GM20000 (cell line): ENCODE data around the gene VSTM4.

Experiments used
- DNase-seq: peaks from one replicate; pipeline ENCODE4 v3.0.0; 2012; ENCODE audit warnings: low spot score
- TF ChIP-seq, protein P1 (sequence below): IDR thresholded peaks from 2 replicates; pipeline ENCODE4 v1.5.1; 2012; ENCODE audit warnings: mild to moderate bottlenecking, control low read depth; ENCODE audit errors: extremely low read depth, missing control alignments

VSTM4 gene

DNA sequence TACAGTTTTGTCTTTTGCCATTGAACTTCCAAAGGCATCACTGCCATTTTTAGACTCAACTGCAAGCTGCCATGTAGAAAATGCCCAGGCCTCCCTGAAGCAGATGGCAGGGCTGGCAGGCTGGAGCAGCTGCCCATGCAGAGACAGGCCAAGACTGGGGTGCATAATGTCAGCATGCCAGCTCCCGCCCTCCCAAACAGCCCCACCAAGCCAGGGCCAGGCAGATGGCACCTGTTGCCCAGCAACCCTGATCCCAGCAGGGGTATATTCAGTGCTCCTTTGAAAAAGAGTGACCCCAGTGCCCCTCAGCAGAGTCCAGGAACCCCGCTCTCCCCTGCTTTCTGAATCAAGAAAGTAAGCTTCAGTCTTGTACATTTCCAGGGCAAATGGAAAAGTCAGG is 32.6 kb downstream of the VSTM4 start:
- no peak for DNase-seq
- TF ChIP-seq, protein P1, sequence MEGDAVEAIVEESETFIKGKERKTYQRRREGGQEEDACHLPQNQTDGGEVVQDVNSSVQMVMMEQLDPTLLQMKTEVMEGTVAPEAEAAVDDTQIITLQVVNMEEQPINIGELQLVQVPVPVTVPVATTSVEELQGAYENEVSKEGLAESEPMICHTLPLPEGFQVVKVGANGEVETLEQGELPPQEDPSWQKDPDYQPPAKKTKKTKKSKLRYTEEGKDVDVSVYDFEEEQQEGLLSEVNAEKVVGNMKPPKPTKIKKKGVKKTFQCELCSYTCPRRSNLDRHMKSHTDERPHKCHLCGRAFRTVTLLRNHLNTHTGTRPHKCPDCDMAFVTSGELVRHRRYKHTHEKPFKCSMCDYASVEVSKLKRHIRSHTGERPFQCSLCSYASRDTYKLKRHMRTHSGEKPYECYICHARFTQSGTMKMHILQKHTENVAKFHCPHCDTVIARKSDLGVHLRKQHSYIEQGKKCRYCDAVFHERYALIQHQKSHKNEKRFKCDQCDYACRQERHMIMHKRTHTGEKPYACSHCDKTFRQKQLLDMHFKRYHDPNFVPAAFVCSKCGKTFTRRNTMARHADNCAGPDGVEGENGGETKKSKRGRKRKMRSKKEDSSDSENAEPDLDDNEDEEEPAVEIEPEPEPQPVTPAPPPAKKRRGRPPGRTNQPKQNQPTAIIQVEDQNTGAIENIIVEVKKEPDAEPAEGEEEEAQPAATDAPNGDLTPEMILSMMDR = no peak

DNA sequence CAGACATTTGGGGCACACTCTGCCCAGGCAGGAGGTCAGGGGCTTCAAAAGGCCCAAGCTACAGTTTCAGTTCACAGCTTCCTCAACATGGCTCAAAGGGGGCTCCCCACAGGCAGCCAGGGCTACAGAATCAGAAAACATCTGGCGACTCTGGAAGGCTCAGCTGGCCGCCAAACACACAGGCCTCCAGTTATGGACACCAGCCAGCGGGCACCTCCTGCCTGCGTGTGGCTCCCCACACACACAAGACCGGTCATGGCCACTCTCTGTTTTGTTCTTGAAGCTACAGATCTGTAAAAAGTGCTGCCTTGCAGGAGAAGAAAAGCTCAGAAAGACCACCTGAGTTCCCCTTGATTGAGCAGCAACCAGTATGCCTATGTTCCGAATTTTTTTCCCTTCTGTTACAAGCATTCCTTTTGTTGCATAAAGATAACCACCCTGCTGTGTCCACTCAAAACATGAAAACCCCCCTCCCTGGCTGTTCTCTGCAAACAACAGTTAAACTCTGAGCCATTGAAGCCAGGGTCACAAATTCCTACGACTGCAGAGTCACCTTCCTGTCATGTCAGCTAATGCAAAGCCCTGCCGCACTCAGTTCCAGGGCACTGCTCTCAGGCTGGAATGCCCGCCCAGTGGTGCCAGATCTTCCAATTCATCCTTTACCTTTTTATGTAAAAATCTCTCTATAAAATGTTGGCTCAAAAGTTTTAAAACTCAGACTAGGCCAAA is 33.6 kb downstream of the VSTM4 start:
- DNase-seq = no peak
- TF ChIP-seq, protein P1 = no peak

DNA sequence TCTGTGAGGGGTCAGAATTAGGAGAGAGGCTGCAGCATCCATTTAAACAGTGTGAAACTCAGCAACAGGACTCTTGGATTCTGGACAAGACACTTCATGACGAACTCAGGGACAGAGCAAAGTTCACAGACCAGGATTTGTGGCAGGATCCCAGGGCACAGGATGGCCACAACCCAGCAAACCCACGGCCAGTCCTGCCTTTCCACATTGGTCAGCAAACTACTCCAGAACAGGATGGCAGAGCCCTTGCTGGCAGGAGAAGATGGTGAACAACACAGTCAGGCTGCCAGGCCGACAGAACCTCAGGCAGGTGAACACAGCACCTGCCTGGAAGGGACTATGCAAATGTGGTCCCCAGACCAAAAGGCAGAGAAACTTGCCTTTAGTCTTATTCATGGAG is 34.4 kb downstream of the VSTM4 start:
- DNase-seq = no peak
- TF ChIP-seq, protein P1 = no peak

DNA sequence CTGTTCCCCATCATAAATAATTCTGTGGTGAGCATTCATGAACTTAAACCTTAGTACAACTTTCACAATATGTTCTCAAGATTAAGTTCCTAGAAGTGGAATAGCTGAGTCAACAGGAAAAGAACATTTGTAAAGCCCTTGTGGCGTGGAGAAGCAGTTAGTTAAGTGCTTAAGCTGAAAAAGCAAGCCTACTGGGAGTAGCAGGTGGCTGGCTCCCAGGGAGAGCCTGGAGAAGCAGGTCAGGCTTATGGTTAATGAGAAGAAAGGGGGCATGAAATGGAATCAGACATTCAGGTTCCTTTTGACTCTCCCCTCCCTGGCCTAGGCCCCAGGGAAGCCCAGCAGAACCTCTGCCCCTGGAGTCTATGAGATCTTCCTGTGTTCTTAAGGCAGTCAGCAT is 35.3 kb downstream of the VSTM4 start:
- DNase-seq = no peak

DNA sequence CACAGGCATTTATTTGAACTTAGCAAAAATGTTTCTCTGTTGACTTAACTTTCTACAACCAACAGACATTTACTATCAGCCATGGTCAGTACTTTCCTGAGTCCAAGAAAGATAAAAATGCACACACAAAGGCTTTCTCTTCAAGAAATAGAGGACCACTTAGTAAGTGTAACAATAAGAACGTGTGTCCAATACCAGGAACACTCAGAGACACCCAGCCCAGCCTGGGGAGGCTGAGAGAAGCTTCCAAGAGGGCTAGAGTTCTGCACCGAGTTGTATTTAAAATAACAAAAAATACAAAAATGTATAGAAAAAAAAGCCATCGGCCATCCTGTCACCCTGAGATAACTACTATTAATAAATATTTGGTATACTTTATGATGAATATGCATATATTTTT is 35.8 kb downstream of the VSTM4 start:
- DNase-seq = no peak
- TF ChIP-seq, protein P1 = no peak

More for the DNA sequence above, 35.3 kb downstream of the VSTM4 start:
- TF ChIP-seq, protein P1 = no peak

DNA sequence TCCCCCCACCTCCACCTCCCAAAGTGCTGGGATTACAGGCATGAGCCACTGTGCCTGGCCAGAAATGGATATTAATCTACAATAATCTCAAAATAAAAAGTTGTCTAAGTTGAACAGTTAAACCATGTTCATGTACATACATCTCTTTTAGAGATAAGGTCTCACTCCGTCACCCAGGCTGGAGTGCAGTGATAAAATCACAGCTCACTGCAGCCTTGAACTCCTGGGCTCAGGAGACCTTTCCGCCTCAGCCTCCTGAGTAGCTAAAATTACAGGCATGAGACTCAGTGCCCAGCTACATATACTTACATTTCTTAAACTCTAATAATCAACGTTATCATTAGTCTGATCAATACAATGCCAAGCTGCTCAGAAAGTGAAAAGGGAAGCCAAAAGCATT is 36.2 kb downstream of the VSTM4 start:
- no peak for DNase-seq

DNA sequence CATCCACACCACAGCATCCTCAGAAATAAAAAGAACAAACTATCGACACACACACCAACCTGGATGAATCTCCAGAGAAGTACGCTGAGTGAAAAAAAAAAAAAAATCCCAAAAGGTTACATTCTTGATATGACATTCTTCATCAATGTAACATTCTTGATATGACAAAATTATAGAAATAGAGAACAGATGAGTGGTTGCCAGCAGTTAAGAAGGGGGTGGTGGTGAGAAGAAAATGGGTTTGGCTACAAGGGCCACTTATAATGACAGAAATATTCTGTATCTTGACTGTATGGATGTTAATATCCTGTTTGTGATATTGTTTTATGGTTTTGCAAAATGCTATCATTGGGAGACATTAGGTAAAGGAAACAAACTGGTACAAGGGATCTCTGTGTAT is 36.9 kb downstream of the VSTM4 start:
- DNase-seq = no peak
- TF ChIP-seq, protein P1 = no peak

More for the DNA sequence above, 36.2 kb downstream of the VSTM4 start:
- TF ChIP-seq, protein P1 = no peak
